H1 (cell line): ENCODE results near the gene ZNF609. TPM values are rescaled to one million over a fixed set of nuclear protein-coding genes. Genes with fewer than 3 reads are reported as not detected.

Experiments
- NANOG ChIP-seq: IDR thresholded peaks from 2 replicates; pipeline ENCODE4 v1.6.1; 2011; ENCODE audit warnings: low read length, low read depth, mild to moderate bottlenecking, inconsistent platforms; ENCODE audit not compliant: insufficient read depth, poor library complexity, severe bottlenecking
- RBBP5 ChIP-seq: IDR thresholded peaks from 2 replicates; pipeline ENCODE4 v1.7.1; 2012; ENCODE audit warnings: low read depth, mild to moderate bottlenecking, inconsistent platforms, low read length, moderate library complexity, borderline replicate concordance
- SIX5 ChIP-seq: IDR thresholded peaks from 2 replicates; pipeline ENCODE4 v1.6.1; 2011; ENCODE audit warnings: mild to moderate bottlenecking, low read depth, low read length
- YY1 ChIP-seq: IDR thresholded peaks from 2 replicates; pipeline ENCODE4 v1.6.1; 2011; ENCODE audit warnings: low read depth, mild to moderate bottlenecking, low read length
- polyA plus RNA-seq, 7 experiments: library from polyadenylated mRNA; depleted of rRNA in 3 of 7; stranded (reverse) in 5 of 7; unstranded in 2 of 7; fragments of >200 nt in 5 of 7; fragments of 200-250 nt in 2 of 7; gene quantifications; 1 replicate in 5 of 7; 2 replicates in 1 of 7; 4 replicates in 1 of 7; pipeline versions ENCODE4 v1.2.1 to v1.2.3, GENCODE V29; 2011 to 2013; ENCODE audit warnings: missing spikeins in 2 of 7, mixed read lengths in 2 of 7
- total RNA-seq: library from RNA; stranded (reverse); fragmentation: NEBNext Ultra II Directional; extraction: Animal tissue kit (Norgen Biotek cat#: 25700); gene quantifications from 2 replicates; pipeline ENCODE4 v1.2.1, GENCODE V29; 2021
- TF ChIP-seq, protein P1 (sequence below): IDR thresholded peaks from 2 replicates; pipeline ENCODE4 v1.6.1; 2011; ENCODE audit warnings: low read depth, mild to moderate bottlenecking, low read length; ENCODE audit not compliant: insufficient read depth

Gene ZNF609
- total and polyA plus RNA-seq, 2 of the 8 experiments (the other 6 are each of a cell fraction or from before 2014, with no cell fraction given): 15.5 to 47.8 TPM

GRCh38 chr15:64687688-64688087 lies 227.3 kb downstream of the ZNF609 start (continued):
- TF ChIP-seq NANOG (no peak), YY1 (no peak), SIX5 (no peak), RBBP5 (no peak)
- TF ChIP-seq, protein P1, sequence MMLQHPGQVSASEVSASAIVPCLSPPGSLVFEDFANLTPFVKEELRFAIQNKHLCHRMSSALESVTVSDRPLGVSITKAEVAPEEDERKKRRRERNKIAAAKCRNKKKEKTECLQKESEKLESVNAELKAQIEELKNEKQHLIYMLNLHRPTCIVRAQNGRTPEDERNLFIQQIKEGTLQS: no peak
